HUES48 (cell line): ENCODE results near the gene AHCTF1.

Experiments used
- H3K27ac ChIP-seq: one replicate; pipeline ENCODE4 v1.7.0; 2013; ENCODE audit warnings: low read depth, low read length, inconsistent platforms
- H3K27me3 ChIP-seq: 2 replicates; pipeline ENCODE4 v1.6.1; 2013; ENCODE audit warnings: mild to moderate bottlenecking, low read length; ENCODE audit not compliant: control insufficient read depth, insufficient read depth
- H3K36me3 ChIP-seq: 2 replicates; pipeline ENCODE4 v1.6.1; 2013; ENCODE audit warnings: low read length; ENCODE audit not compliant: control insufficient read depth, insufficient read depth
- H3K4me1 ChIP-seq: 2 replicates; pipeline ENCODE4 v1.6.1; 2013; ENCODE audit warnings: mild to moderate bottlenecking, low read length; ENCODE audit not compliant: control insufficient read depth, insufficient read depth
- H3K4me3 ChIP-seq: 2 replicates; pipeline ENCODE4 v1.5.1; 2013; ENCODE audit warnings: mild to moderate bottlenecking, low read depth, low read length
- H3K9ac ChIP-seq: 2 replicates; pipeline ENCODE4 v1.6.1; 2013; ENCODE audit warnings: mild to moderate bottlenecking, low read depth, low read length, moderate library complexity
- H3K9me3 ChIP-seq: 2 replicates; pipeline ENCODE4 v1.6.1; 2013; ENCODE audit warnings: low read length; ENCODE audit not compliant: control insufficient read depth, insufficient read depth

The AHCTF1 gene

GRCh38 chr1:246931549-246932365, at the start of gene AHCTF1:
TSS of gene AHCTF1 (minus strand) at chr1:246931948. CDS start at chr1:246918370, 13,578 bp downstream.
- Histone ChIP-seq H3K36me3 (peaks cover 15% of the 10 kb centered on the region), H3K9me3 (no peaks in the 10 kb centered on the region), H3K4me1 (0 out of 2 replicates have a peak, but pooled peaks cover 9% of the 10 kb centered on the region), H3K27me3 (no peaks in the 10 kb centered on the region), H3K4me3 (peak within 1 kb of the TSS; percentile 95), H3K9ac (peak within 1 kb of the TSS; percentile 92), H3K27ac (peak within 1 kb of the TSS; percentile 98)

GRCh38 chr1:246978785-246979184, 47.0 kb upstream of the AHCTF1 start:
- Histone ChIP-seq H3K27me3 (no peaks in the 10 kb centered on the region), H3K27ac (no peak overlapping the region), H3K4me3 (no peak overlapping the region), H3K36me3 (peaks cover 35% of the 10 kb centered on the region), H3K4me1 (no peaks in the 10 kb centered on the region), H3K9me3 (peaks cover 55% of the 10 kb centered on the region), H3K9ac (no peak overlapping the region)

- peaks cover 50% of the 10 kb centered on the region for H3K9me3 ChIP-seq
- no peak overlapping the region for H3K9ac ChIP-seq
- no peaks in the 10 kb centered on the region for H3K4me1 ChIP-seq
- H3K4me3 ChIP-seq, result no peak overlapping the region
- no peak overlapping the region for H3K27ac ChIP-seq
- H3K27me3 ChIP-seq, result no peaks in the 10 kb centered on the region
- H3K36me3 ChIP-seq, result peaks cover 33% of the 10 kb centered on the region
Observed at GRCh38 chr1:246978281-246978680, 46.5 kb upstream of the AHCTF1 start.

- Histone ChIP-seq H3K9ac (no peak overlapping the region), H3K36me3 (peaks cover 9% of the 10 kb centered on the region; the same call in 1 of the 2 replicates), H3K4me1 (no peaks in the 10 kb centered on the region), H3K27me3 (no peaks in the 10 kb centered on the region), H3K9me3 (peaks cover 42% of the 10 kb centered on the region), H3K27ac (no peak overlapping the region), H3K4me3 (no peak overlapping the region)
Observed at GRCh38 chr1:246971969-246972368, 40.2 kb upstream of the AHCTF1 start.

- Histone ChIP-seq H3K9ac (no peak overlapping the region), H3K4me1 (no peaks in the 10 kb centered on the region), H3K9me3 (peaks cover 42% of the 10 kb centered on the region), H3K4me3 (no peak overlapping the region), H3K27ac (no peak overlapping the region), H3K27me3 (no peaks in the 10 kb centered on the region), H3K36me3 (peaks cover 12% of the 10 kb centered on the region; the same call in 1 of the 2 replicates)
Observed at GRCh38 chr1:246971090-246971721, 39.5 kb upstream of the AHCTF1 start.

GRCh38 chr1:246969621-246970020, 37.9 kb upstream of the AHCTF1 start:
- no peaks in the 10 kb centered on the region for H3K27me3 ChIP-seq
- peaks cover 37% of the 10 kb centered on the region for H3K9me3 ChIP-seq
- H3K27ac ChIP-seq, result no peak overlapping the region
- H3K36me3 ChIP-seq, result peaks cover 14% of the 10 kb centered on the region; the same call in 1 of the 2 replicates
- no peak overlapping the region for H3K9ac ChIP-seq
- H3K4me3 ChIP-seq, result no peak overlapping the region
- no peaks in the 10 kb centered on the region for H3K4me1 ChIP-seq

GRCh38 chr1:246966502-246966901, 34.8 kb upstream of the AHCTF1 start:
- Histone ChIP-seq H3K36me3 (peaks cover 23% of the 10 kb centered on the region), H3K4me3 (no peak overlapping the region), H3K9ac (no peak overlapping the region), H3K27ac (no peak overlapping the region), H3K27me3 (no peaks in the 10 kb centered on the region), H3K9me3 (peaks cover 34% of the 10 kb centered on the region), H3K4me1 (no peaks in the 10 kb centered on the region)

- Histone ChIP-seq H3K27ac (no peak overlapping the region), H3K9me3 (no peaks in the 10 kb centered on the region), H3K9ac (no peak overlapping the region), H3K27me3 (no peaks in the 10 kb centered on the region), H3K36me3 (peaks cover 33% of the 10 kb centered on the region), H3K4me3 (no peak overlapping the region), H3K4me1 (no peaks in the 10 kb centered on the region)
Observed at GRCh38 chr1:246959944-246960693, 28.4 kb upstream of the AHCTF1 start.

- no peaks in the 10 kb centered on the region for H3K27me3 ChIP-seq
- peaks cover 18% of the 10 kb centered on the region for H3K36me3 ChIP-seq
- H3K9me3 ChIP-seq, result no peaks in the 10 kb centered on the region
- H3K4me3 ChIP-seq, result no peak overlapping the region
- peaks cover 5% of the 10 kb centered on the region for H3K4me1 ChIP-seq
- H3K9ac ChIP-seq, result no peak overlapping the region
- H3K27ac ChIP-seq, result no peak overlapping the region
Observed at GRCh38 chr1:246954126-246954525, 22.4 kb upstream of the AHCTF1 start.

GRCh38 chr1:246951413-246951812, 19.7 kb upstream of the AHCTF1 start:
- no peak overlapping the region for H3K4me3 ChIP-seq
- H3K4me1 ChIP-seq, result peaks cover 12% of the 10 kb centered on the region
- H3K27me3 ChIP-seq, result no peaks in the 10 kb centered on the region
- H3K9ac ChIP-seq, result no peak overlapping the region; the same call in 1 of the 2 replicates
- H3K27ac ChIP-seq, result no peak overlapping the region
- H3K9me3 ChIP-seq, result no peaks in the 10 kb centered on the region
- H3K36me3 ChIP-seq, result peaks cover 10% of the 10 kb centered on the region
